A673 (cell line): ENCODE results near the gene LTF. TPM values are rescaled to one million over a fixed set of nuclear protein-coding genes. Genes with fewer than 3 reads are reported as not detected.
"Not testable (repeated sequence)": the region's sequence is repeated elsewhere in the genome, so short reads cannot be mapped to it uniquely, and the experiment has no call there.

Experiments
- BruUV-seq: library from RNA; stranded (reverse); fragments of 400-500 nt; replicated peaks from 2 replicates; lab custom pipeline; 2021; lab: Mats Ljungman, UMichigan
- CTCF ChIA-PET: fragments of 300-600 bp; sonication (Branson Sonifier 250); formaldehyde crosslinking; loops from one replicate; lab custom pipeline; 2022; ENCODE audit warnings: antibody characterized with exemption; lab: Charles Lee
- POLR2A ChIA-PET: fragments of 300-600 bp; sonication (Branson Sonifier 250); formaldehyde crosslinking; loops from one replicate; lab custom pipeline; 2022; ENCODE audit warnings: antibody characterized with exemption; ENCODE audit not compliant: low non-redundant PET; lab: Charles Lee
- DNase-seq: peaks from one replicate; pipeline ENCODE4 v3.0.0-alpha.2; 2015; ENCODE audit warnings: low spot score
- H3K27ac ChIP-seq: fragments of 200-600 bp; sonication (generic); 2 replicates; pipeline ENCODE4 v1.5.1; 2016; ENCODE audit warnings: mixed run types, low read depth, mild to moderate bottlenecking, mixed read lengths, antibody characterized with exemption, low read length; ENCODE audit not compliant: poor library complexity, severe bottlenecking
- H3K27me3 ChIP-seq: fragments of 200-600 bp; sonication (generic); replicated peaks from 2 replicates; pipeline ENCODE4 v1.6.1; 2017; ENCODE audit warnings: mixed run types, low read depth, mild to moderate bottlenecking, mixed read lengths, antibody characterized with exemption, low read length; ENCODE audit not compliant: insufficient read depth, poor library complexity
- H3K36me3 ChIP-seq: fragments of 200-600 bp; sonication (generic); 2 replicates; pipeline ENCODE4 v1.6.1; 2016; ENCODE audit warnings: mixed run types, mild to moderate bottlenecking, mixed read lengths, antibody characterized with exemption, low read length; ENCODE audit not compliant: insufficient read depth, poor library complexity, severe bottlenecking
- H3K4me1 ChIP-seq: fragments of 200-600 bp; sonication (generic); 2 replicates; pipeline ENCODE4 v1.6.1; 2017; ENCODE audit warnings: mixed run types, mild to moderate bottlenecking, mixed read lengths, antibody characterized with exemption, low read length; ENCODE audit not compliant: insufficient read depth, poor library complexity, severe bottlenecking
- H3K4me3 ChIP-seq: fragments of 200-600 bp; sonication (generic); 2 replicates; pipeline ENCODE4 v1.5.1; 2016; ENCODE audit warnings: low read depth, mixed run types, mild to moderate bottlenecking, mixed read lengths, low read length; ENCODE audit not compliant: poor library complexity, severe bottlenecking
- H3K9me3 ChIP-seq: fragments of 200-600 bp; sonication (generic); 2 replicates; pipeline ENCODE4 v1.6.1; 2016; ENCODE audit warnings: mixed run types, low read depth, mild to moderate bottlenecking, mixed read lengths, antibody characterized with exemption, low read length; ENCODE audit not compliant: poor library complexity, severe bottlenecking
- CTCF ChIP-seq: fragments of 300-800, 200-600 bp; sonication (generic); conservative IDR thresholded peaks from 2 replicates; pipeline ENCODE4 v1.5.1; 2017; ENCODE audit warnings: low read depth, mild to moderate bottlenecking, antibody characterized with exemption, low read length, moderate library complexity, mixed read lengths
- EZH2 ChIP-seq: fragments of 200-600 bp; sonication (generic); IDR thresholded peaks from 2 replicates; pipeline ENCODE4 v1.6.1; 2017; ENCODE audit warnings: borderline replicate concordance, low read depth, mild to moderate bottlenecking, mixed read lengths, antibody characterized with exemption, low read length; ENCODE audit not compliant: poor library complexity, severe bottlenecking
- intact Hi-C: fragments of 100-400 bp; cut with micrococcal nuclease; formaldehyde crosslinking; loops from one replicate; pipeline ENCODE4 v1.10.0; 2022; ENCODE audit not compliant: unreplicated experiment
- total RNA-seq: library from RNA; stranded (reverse); gene quantifications from 2 replicates; pipeline ENCODE4 v1.2.3, GENCODE V29; 2021

Gene LTF
- total RNA-seq, 1 experiment from 2014 or later, result not detected

DNA sequence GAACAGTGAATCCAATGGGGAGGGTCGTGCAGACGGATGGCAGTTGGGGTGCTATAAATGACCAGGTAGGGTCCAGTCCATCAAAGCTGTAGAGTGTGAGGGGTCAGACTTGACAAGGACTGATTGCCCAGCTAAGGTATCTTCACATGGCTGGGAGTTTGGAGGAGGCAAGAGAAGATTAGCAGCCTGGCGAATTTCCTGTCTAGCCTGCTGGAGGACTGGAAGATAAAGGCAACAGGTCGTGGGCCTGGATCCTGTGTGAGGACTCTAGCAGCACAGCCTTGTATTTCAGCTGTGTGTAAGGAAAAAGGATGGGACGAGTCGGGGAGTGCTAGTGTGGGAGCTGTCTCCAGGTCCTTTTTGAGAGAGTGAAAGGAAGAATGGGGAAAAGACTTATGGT is 75.4 kb downstream of the LTF start:
- no TSS peak for BruUV-seq
- Histone ChIP-seq H3K27ac (no peak overlapping the region), H3K36me3 (no peaks in the 10 kb centered on the region), H3K27me3 (no peaks in the 10 kb centered on the region), H3K4me3 (no peak overlapping the region), H3K4me1 (no peaks in the 10 kb centered on the region), H3K9me3 (no peaks in the 10 kb centered on the region)
- TF ChIP-seq EZH2 (no peak), CTCF (no peak)
- POLR2A ChIA-PET, result no interaction called here
- intact Hi-C loops, result no loop called here
- no peak for DNase-seq
- CTCF ChIA-PET, result no interaction called here

DNA sequence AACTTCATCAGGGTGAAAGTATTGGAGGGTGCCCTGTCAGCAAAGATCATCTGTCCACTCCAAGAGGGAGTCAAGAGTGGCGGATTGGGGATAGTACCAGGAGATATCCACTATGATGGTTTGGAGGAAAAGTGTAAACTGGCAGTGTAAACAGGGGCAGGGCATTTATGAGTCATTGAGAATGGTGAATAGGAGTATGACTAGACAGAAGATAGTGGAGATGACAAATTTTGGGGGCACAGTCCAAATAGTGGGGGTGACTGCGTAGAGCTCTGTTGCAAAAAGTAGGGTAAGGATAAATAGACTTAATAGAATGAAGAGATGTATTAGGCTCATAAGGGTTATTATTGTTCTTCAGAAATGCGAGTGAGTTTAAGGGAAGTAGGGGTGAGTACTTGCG is 75.9 kb downstream of the LTF start:
- BruUV-seq, H3K4me3 ChIP-seq, H3K27ac ChIP-seq, H3K36me3 ChIP-seq, POLR2A ChIA-PET, H3K27me3 ChIP-seq, CTCF ChIA-PET, H3K4me1 ChIP-seq, DNase-seq, intact Hi-C loops, H3K9me3 ChIP-seq: not testable (repeated sequence)

DNA sequence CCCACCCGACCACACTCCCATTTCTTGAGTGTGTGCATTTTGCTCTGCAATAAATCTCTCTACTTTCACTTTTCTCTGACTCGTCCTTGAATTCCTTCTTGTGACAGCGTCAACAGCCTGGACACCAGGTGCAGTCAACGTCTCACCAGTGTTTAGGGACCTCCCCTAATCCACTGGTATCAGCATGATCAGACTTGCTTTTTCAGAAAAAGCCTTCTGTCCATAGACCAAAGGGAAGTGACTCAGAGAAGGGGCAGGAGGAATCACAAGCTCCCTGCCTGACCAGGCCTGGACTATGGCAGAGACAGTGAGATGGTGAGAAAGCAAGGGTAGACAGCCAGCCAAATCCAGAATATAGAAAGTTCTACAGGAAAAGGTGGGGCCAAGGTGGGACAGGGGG is 78.5 kb downstream of the LTF start:
- no peak for TF ChIP-seq CTCF
- TF ChIP-seq EZH2, result no peak
- no peak for DNase-seq
- no TSS peak for BruUV-seq
- intact Hi-C loops, result no loop called here
- Histone ChIP-seq H3K9me3 (no peaks in the 10 kb centered on the region), H3K27me3 (no peaks in the 10 kb centered on the region), H3K27ac (no peak overlapping the region), H3K36me3 (no peaks in the 10 kb centered on the region), H3K4me1 (no peaks in the 10 kb centered on the region), H3K4me3 (no peak overlapping the region)
- ChIA-PET CTCF (no interaction called here), POLR2A (no interaction called here)

Other genes with a start within 250 kb of the LTF start
- not detected in 2 replicates for gene CCR3, start 222.4 kb downstream of the LTF start, total RNA-seq
- not detected in 2 replicates for gene CCR2, start 110.8 kb downstream of the LTF start, total RNA-seq
- not detected in 2 replicates for gene CCR5, start 94.0 kb downstream of the LTF start, total RNA-seq
- gene CCRL2, start 57.6 kb downstream of the LTF start, total RNA-seq, result not detected in 2 replicates
- gene RTP3, start 33.1 kb upstream of the LTF start, total RNA-seq, result not detected in 2 replicates
- 0.24 and 0.28 TPM in 2 replicates for gene LRRC2, start 101.4 kb upstream of the LTF start, total RNA-seq
- not detected in 2 replicates for gene FAM240A, start 147.6 kb upstream of the LTF start, total RNA-seq
- gene ALS2CL, start 228.8 kb upstream of the LTF start, total RNA-seq, result 0.20 and 0.24 TPM in 2 replicates
- gene TMIE, start 236.5 kb upstream of the LTF start, total RNA-seq, result 0.17 TPM in 1 of 2 replicates, not detected in the other